ENCODE results near the gene CRABP1. TPM values are rescaled to one million over a fixed set of nuclear protein-coding genes. Genes with fewer than 3 reads are reported as not detected.

The CRABP1 gene
- total RNA-seq, 2 experiments from 2014 or later, result 0.36 TPM; not detected in 1

DNA sequence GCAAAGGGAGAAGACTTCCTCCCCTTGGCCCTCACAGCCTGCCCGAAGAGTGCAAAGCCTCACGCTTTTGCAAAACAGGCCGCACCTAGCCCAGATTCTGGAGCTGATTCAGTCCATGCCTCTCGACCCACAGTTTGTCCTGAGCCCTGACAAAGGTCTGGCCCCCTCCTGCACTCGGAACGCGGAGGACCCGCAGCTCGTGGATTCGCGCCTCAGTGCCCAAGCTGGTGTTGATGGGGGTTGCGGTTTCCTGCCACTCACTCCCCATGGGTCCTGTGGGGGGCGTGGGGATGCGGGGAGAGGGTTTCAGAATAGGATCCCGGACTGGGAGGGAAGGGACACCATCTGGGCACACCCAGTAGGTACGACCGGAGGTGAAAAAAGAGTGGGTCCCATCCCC is 594 bp upstream of the CRABP1 start:
- ATAC-seq (no peak), DNase-seq (no peak)
- H3K4me1 Mint-ChIP-seq (ENCODE audit: low read depth), result no peaks in the 10 kb centered on the region
- no peak overlapping the region for H3K27ac Mint-ChIP-seq
- ChIA-PET POLR2A (no interaction called here), CTCF (no interaction called here)
- H3K27me3 Mint-ChIP-seq, result peaks cover 33% of the 10 kb centered on the region
- intact Hi-C loops (cut with micrococcal nuclease), result no loop called here
- H3K9me3 Mint-ChIP-seq, result no peaks in the 10 kb centered on the region
- no peaks in the 10 kb centered on the region for H3K36me3 Mint-ChIP-seq (ENCODE audit: low read depth)
- TF ChIP-seq, protein P1, sequence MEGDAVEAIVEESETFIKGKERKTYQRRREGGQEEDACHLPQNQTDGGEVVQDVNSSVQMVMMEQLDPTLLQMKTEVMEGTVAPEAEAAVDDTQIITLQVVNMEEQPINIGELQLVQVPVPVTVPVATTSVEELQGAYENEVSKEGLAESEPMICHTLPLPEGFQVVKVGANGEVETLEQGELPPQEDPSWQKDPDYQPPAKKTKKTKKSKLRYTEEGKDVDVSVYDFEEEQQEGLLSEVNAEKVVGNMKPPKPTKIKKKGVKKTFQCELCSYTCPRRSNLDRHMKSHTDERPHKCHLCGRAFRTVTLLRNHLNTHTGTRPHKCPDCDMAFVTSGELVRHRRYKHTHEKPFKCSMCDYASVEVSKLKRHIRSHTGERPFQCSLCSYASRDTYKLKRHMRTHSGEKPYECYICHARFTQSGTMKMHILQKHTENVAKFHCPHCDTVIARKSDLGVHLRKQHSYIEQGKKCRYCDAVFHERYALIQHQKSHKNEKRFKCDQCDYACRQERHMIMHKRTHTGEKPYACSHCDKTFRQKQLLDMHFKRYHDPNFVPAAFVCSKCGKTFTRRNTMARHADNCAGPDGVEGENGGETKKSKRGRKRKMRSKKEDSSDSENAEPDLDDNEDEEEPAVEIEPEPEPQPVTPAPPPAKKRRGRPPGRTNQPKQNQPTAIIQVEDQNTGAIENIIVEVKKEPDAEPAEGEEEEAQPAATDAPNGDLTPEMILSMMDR (IDR thresholded peaks at IDR 0.05), result no peak
- H3K4me3 Mint-ChIP-seq, result no peak overlapping the region

DNA sequence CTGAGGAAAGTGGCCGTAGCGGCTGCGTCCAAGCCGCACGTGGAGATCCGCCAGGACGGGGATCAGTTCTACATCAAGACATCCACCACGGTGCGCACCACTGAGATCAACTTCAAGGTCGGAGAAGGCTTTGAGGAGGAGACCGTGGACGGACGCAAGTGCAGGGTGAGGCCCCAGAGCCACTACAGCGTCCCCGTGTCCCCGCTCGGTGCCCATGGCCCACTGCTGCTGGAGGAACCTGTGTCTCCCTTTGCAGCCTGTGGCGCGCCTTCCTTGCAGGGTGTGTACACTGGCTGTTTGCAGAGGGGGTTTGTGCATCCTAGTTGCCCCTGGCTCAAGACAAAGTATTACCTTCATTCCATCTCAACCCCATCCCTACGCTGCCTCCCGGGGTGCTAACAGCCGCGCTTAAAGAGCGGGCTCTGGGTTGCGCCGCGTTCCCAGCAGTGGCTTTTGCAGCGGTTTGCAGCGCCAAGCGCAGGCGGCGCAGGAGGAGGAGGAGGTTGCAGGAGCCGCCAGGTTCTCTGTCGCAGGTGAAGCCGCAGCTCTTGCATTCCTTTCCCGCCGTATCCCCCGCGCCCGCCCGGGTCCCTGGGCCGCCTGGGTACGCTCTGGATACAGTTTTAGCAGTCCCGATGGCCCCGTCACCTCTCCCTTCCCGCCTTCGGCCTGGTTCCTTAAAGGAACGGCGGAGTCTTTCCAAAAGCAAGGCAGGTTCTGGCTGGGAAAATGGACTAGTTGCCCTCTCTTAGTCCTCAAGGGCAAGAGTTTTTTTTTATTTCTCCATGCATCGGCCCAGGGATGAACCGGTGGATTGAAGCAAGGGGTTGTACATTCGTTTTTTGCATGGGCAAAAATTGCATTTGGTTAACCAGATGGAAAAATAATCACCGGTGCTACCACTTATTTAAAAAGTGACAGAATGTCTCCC is 1.2 kb downstream of the CRABP1 start:
- Mint-ChIP-seq H3K9me3 (no peaks in the 10 kb centered on the region), H3K27me3 (peaks cover 35% of the 10 kb centered on the region), H3K27ac (no peak overlapping the region), H3K36me3 (ENCODE audit: low read depth) (no peaks in the 10 kb centered on the region), H3K4me1 (ENCODE audit: low read depth) (no peaks in the 10 kb centered on the region), H3K4me3 (no peak overlapping the region)
- TF ChIP-seq, protein P1 (IDR thresholded peaks at IDR 0.05), result no peak
- intact Hi-C loops (cut with micrococcal nuclease), result no loop called here
- ChIA-PET POLR2A (no interaction called here), CTCF (no interaction called here)
- no peak for ATAC-seq
- DNase-seq, result no peak

DNA sequence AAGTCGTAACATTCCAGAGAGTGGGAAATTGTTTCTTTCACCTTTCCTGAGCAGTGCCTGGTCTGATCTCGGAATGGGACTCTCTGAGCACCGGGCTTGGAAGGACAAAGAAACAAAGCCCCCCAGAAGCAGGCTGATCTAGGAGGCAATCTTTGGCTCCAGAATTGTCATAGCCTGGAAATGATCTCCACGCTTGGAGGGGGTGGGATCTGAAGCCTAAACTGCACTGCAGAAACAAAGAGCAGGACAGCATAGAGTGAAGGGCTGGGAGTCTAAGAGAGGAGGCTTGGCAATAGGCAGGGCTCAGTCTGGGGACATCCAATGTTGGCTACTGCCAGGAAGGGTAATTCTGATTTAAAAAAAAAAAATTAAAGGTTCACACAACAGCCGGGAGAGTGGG is 1.9 kb downstream of the CRABP1 start:
- Mint-ChIP-seq H3K27me3 (peaks cover 38% of the 10 kb centered on the region), H3K4me1 (ENCODE audit: low read depth) (no peaks in the 10 kb centered on the region)

DNA sequence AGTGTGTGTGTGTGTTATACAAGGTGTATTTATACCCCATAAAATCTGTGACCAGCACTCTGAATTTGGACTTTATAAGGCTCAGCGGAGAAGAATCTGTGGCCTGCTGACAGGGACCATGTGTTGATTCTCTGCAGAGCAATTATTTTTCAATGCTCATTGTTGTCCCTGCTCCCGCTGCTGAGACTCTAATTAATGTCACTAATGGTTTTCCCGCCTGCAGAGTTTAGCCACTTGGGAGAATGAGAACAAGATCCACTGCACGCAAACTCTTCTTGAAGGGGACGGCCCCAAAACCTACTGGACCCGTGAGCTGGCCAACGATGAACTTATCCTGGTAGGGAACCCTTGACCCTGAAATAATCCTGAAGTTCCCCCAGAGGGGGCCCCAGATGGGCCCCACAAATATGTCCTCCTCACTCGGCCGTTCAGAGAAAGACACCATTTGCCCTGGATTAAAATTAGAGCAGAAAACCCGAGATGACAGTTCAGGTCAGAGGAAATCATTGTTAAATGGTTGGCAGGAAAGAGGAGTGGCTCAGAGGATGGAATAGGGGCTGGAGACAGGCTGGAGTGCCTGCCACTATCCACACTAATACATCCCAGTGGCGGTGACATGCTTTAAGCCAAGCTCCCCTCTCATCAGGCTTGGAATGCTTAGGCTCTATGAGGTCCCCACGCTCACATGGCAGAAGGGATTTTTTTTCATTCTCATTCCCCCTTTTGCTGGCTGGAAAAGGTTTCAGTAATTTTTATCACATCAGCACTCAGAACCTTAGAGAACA is 3.3 kb downstream of the CRABP1 start:
- no peaks in the 10 kb centered on the region for H3K9me3 Mint-ChIP-seq
- H3K27me3 Mint-ChIP-seq, result peaks cover 36% of the 10 kb centered on the region
- H3K4me3 Mint-ChIP-seq, result no peak overlapping the region
- no peak for ATAC-seq
- ChIA-PET POLR2A (interaction anchor here (0.7 kb wide), 1 partner anchor 20 kb away, joined by 3 read pairs; no protein-coding TSS in a partner anchor), CTCF (no interaction called here)
- H3K27ac Mint-ChIP-seq, result no peak overlapping the region
- no peak for DNase-seq
- H3K36me3 Mint-ChIP-seq (ENCODE audit: low read depth), result no peaks in the 10 kb centered on the region
- intact Hi-C loops (cut with micrococcal nuclease), result no loop called here
- H3K4me1 Mint-ChIP-seq (ENCODE audit: low read depth), result no peaks in the 10 kb centered on the region
- TF ChIP-seq, protein P1 (IDR thresholded peaks at IDR 0.05), result no peak

More for the DNA sequence above, 1.9 kb downstream of the CRABP1 start:
- H3K27ac Mint-ChIP-seq, result no peak overlapping the region
- ChIA-PET POLR2A (no interaction called here), CTCF (no interaction called here)
- no peaks in the 10 kb centered on the region for H3K36me3 Mint-ChIP-seq (ENCODE audit: low read depth)
- H3K4me3 Mint-ChIP-seq, result no peak overlapping the region
- no peaks in the 10 kb centered on the region for H3K9me3 Mint-ChIP-seq
- TF ChIP-seq, protein P1 (IDR thresholded peaks at IDR 0.05), result no peak
- intact Hi-C loops (cut with micrococcal nuclease), result no loop called here
- DNase-seq (no peak), ATAC-seq (no peak)
